GM04503 (cell line): Measurements from ENCODE around the gene RP9.
A peak's percentile ranks its signal among the peaks of the same experiment; 100 is the strongest.

Source experiments
- DNase-seq: peaks from one replicate; pipeline ENCODE4 v3.0.0-alpha.2; 2012; ENCODE audit warnings: low read depth

The RP9 gene

DNA sequence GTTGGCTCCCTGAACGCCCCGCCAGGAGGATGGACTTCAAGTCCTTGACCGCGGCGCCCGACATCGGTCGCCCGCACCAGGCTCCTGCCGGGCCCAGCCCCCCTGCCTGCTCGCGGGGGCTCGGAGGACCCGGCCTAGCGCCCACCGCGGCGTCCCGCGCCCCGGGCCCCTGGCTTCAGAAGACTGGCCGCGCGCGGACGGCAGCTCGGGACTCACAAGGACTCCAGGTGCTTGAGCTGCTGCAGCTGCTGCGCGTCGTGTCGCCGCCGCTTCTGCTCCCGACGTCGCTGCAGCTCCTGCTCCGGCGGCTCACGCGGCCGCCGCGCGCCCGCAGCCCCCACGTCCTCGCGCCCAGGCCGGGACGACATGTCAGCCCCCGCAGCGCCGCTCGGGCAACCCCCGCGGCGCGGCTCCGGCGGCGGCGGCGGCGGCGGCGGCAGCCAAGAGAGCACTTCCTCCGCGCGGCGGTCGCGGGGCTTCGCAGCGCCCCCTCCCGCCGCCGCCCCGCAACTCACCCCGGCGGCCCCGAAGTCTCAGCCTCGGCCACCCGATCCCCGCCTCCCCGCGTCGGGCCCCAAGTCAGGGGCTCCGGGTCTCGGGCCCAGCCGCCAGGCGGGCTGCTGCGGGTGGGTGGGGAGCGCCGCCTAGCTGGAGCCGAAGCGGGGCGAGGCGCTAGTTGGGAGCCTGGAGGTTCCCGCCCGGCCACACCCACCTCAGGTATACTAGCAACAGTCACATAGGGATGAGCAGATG, at the start of gene RP9:
RP9 (minus strand) TSS at position 400 of the 753 bp plus-strand sequence; CDS start at position 368, 32 bp downstream.
- DNase-seq, result no peak

GRCh38 chr7:33157781-33158180, 48.6 kb upstream of the RP9 start:
- no peak for DNase-seq

DNA sequence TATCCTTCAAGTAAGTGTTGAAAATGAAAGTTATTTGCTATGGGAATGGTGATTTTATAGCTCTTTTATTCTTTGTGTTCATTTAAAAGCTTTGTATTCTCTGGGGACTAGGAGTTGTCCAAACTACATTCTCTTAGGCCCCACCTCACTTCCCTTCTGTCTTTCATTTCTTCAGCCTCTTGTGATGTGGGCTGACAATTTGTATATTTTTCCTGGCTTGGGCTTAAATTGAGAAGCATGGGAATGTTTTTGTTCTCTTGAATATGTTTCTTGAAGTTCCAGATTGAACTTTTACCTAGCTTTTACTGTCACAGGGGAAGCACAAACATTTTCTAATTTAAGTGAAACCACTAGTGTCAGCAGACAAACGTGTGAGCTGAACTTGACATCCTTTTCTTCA, 48.1 kb upstream of the RP9 start:
- DNase-seq, result no peak

DNA sequence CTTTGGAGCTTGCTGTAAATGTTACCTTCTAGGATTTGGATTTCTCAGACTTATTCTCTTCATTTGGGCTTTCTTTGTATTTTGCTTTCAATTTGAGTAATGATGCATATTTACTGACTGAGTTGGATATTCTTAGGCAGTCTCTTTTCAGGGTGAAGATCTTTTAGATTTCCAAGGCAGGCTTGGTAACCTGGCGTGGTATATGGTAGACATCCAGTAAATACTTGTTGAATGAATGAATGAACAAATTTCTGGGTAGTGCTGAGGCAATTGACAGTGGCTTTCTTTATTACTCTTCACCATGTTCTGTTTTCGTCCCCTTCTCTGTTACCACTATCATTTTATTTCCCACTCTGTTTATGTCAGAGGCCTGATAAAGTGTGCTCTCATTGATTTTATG, 47.2 kb upstream of the RP9 start:
- DNase-seq, result no peak

- no peak for DNase-seq
Measured at GRCh38 chr7:33155811-33156210, 46.6 kb upstream of the RP9 start.

DNA sequence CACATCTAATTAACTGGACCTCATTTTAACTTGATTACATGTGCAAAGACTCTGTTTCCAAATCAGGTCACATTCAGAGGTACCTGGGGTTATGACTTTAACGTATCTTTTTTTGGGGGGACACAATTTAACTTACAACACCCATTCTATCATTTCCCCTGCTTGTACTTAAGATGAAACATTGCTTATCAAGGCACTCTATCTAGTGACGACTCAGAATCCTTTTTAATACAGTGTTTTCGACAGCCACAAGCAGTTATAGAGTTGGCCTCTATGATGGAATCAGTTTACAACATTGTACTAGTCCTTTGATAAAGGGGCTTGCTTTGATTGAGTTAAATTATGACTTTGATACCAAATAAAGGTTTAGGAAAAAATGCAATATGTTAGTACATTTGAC, 42.9 kb upstream of the RP9 start:
- DNase-seq, result no peak

- no peak for DNase-seq
Measured at GRCh38 chr7:33145156-33145555, 36.0 kb upstream of the RP9 start.

- DNase-seq, result no peak
Measured at GRCh38 chr7:33143996-33144718, 35.0 kb upstream of the RP9 start.

DNA sequence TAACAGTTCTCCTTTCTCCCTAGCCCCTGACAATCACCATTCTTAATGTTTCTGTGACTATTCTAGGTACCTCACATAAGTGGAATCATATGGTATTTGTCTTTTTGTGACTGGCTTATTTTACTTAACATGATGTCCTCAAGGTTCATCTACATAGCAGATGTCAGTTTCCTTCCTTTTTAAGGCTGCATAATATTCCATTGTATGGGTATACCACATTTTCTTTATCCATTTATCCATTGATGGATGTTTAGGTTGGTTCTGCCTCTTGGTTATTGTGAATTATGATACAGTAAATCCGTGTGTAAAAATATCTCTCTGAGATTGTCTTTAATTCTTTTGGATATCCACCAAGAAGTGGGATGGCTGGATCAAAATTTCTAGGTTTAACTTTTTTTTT, 33.4 kb upstream of the RP9 start:
- DNase-seq, result no peak

DNA sequence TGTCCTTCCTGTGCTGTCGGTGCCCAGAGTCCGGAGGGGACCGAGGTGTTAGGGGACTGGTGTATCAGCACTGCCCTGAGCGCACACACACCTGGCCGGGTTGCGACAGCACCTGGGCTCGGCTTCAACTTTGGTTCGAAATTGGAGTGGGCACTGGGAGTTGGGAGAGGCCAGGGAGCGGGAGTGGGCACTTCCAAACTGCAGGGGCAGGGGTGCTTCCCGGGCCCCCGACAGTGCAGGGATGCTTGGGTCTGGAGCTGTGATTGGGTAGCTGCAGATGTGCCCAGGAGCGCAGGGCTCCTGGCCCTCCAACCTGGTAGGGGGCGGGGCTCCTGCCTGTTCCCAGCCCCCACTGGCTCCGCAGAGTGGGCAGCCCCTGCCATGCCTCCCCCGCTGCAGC, 27.9 kb upstream of the RP9 start:
- no peak for DNase-seq

DNA sequence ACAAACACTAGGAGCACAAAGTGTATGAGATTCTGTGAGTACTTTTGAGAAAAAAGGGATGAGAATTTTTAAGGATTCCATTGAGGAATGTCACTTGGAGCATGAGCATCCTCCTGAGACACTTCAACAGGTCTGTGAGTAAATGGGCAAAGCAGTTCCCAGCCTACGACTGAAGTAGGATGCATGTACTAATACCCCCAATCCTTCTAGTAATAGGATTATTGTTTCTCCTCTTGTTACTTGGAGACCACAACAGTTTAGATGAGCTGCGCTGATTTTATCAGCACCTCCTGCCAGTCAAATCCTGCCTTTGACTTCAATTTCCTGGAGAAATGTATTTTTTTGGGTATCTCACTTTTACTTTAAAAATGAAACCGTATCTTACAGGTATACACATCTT, 21.0 kb upstream of the RP9 start:
- DNase-seq, result no peak

- DNase-seq, result no peak
Measured at GRCh38 chr7:33129806-33130153, 20.6 kb upstream of the RP9 start.

DNA sequence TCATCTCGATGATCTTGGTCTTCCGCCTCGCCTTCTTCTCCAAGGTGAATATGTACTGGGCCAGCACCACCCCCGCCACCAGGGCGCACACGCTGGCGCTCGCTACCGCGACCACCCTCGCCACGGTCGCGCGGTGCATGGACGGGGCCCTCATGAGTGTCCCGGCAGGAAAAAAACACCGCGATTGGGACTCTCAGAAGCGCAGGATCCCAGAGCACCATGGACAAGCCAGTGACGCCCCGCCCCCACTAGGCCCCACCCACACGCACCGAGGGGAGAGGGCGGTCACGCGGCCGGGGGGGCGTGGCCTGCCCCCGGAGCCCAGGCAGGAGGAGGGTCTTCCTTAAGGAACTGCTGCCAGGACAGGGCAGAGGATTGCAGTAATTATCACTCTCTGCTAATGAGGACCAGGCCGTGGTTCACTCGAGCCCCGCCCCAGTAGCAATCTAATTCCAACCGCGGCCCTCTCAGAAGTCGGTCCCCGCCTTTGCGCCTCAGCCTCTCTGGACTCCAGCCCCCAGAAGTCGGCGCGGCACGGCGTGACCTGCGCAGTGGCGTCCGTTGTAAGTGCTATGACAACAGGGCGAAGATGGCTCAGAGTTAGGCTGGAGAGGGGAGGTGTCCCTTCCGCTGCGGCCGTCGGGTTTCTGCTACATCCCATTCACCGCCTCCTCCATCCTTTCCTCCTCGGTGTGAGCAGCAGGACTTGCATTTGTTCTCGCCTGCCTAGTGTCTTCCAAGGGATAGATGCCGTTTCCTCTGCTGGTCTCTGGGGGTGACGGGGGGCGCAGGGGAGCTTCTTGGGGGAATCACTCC, 20.0 kb upstream of the RP9 start, which contains the start of gene BBS9:
BBS9 (plus strand) TSS at position 575 of the 816 bp plus-strand sequence. CDS start 16,689 bp downstream, outside the sequence.
- peak; percentile 79 for DNase-seq

- DNase-seq, result no peak
Measured at GRCh38 chr7:33128631-33128989, 19.4 kb upstream of the RP9 start.

DNA sequence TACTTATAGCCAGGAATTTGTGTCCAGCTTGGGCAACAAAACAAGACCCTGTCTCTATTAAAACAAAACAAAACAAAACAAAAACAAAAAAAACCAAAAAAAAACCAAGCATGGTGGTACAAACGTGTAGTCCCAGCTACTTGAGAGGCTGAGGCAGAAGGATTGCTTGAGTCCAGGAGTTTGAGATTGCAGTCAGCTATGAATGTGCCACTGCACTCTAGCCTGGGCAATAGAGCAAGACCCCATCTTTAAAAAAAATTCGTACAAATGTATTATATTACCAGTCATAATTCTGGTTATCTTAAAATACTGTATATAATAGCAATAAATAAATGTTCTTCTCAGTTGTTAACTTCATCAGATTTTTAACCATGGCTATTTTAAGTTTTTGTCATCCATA, 17.9 kb upstream of the RP9 start:
- DNase-seq, result no peak

DNA sequence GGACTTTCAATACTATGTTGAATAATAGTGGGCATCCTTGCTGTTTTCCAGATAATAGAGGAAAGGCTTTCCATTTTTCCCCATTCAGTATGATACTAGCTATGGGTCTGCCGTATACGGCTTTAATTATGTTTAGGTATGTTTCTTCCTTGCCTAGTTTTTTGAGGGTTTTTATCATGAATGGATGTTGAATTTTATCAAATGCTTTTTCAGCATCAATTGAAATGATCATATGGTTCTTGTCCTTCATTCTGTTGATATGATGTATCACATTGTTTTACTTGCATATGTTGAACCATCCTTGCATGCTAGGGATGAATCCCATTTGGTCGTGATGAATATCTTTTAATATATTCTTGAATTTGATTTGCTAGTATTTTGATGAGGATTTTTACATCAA, 9.2 kb upstream of the RP9 start:
- DNase-seq, result no peak

DNA sequence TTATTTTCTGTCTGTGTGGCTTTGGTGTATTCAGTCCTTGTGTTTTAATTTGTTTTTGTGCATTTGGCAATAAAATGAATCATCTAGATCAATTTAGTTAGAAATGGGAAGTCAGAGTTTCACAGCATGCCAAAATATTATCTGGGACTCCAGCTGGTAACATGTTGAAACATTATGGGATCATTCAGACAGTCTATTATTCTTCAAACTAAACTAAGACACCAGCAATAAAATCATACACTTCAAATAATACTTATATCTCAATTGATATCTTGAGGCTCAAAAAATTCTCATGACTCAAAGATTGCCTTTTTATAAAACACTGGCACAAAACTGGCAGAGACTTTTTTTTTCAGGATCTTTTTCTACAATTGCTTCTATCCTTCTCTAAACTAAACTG, 5.8 kb upstream of the RP9 start:
- no peak for DNase-seq

DNA sequence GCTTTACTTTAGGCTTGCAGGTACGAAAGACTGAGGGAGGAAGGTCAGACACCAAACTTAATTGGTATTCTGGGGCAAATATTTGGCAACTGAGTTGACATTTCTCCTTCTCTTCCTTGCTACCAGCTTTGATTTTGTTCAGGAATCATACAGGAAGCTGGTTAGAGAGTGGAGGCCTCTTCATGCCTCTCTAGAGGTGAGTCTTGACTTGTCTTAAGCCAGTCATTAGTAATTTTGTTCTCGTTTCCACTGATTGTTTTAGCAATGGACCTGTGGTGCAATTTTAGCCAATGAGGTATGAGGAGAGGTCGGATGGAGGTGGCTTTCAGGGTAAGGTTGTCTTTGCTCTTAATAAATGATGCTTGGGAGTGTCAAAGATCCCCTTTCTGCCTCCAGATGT, 2.4 kb upstream of the RP9 start:
- no peak for DNase-seq

DNA sequence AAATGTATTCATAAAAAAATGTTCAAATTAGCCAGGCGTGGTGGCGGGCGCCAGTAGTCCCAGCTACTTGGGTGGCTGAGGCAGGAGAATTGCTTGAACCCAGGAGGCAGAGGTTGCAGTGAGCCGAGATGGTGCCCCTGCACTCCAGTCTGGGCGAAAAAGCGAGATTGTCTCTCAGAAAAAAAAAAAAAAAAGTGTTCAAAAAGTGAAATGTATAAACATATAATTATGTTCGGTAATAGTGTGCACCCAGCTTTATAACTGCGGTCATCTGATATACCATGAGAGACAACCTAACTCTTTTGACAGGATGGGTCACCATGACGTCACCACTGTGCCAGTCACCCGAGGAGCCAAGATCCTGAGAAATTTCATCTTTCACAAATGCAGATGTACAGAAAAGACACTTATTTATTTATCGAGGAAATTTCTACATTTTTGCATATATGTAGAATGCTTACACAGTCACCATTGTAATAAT, 594 bp upstream of the RP9 start:
- no peak for DNase-seq

- DNase-seq, result no peak
Measured at GRCh38 chr7:33108554-33109004, 625 bp downstream of the RP9 start.

DNA sequence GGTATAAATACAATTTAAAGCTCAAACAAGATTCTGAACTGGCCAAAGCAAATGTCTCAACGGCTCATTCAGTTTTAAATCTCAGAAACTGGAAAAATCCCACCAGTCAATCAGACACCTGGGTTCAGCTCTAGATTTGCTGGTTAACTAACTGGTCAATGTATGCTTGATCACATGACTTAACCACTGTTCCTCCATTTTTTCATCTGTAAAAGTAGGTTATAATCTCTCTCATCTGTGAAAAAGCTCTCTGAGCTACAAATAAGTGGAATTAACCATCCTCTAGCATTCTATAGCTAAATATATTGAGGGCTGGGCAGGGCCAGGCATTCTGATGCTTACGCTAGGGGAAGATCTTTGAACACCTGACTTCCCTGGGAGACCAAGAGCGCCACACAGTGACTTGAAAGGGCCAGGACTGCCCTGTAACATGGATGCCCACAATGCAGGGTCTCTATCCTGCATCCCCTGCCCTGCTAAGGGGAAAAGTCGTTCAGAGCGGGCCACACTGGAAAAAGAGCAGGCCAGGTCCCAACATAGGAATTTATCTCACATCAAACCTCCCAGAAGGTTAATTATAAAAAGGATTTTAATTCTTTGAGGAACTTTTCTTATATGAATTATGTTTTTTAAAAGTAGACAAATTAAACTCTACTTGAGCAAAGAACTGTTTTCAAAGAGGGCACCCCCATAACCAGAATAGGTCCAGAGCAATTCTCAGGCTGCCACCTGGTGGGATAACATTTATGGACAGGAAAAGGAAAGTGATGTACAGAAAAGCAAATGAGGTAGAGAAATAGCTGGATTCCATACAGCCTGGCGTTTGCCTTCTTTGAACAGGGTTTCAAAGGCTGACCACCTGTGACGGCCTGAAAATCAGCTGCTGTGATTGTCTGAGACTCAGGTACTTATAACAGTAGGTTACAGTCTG, 1.8 kb downstream of the RP9 start:
- no peak for DNase-seq

DNA sequence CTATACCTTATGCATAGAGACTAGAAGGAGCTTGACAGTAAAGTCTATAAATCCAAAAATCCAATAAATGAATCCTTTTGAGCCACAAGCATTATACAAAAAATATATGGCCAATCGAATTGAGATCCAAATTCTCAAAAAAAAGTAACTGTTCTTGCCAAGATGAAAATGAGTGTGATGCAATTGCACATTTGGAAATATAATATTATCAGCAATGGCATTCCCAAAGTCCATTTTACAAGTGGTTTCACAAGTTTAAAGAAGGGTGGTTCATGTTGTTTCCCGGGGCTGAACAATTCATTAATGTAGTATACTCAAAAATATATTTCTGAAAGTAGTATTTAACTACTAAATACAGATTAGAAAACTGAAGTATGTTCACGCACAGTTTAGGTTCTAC, 7.3 kb downstream of the RP9 start:
- no peak for DNase-seq
